Activated CD4-positive, alpha-beta T cell treated with anti-CD3 and anti-CD28 coated beads, Interleukin-10, Interleukin-2, amounts not matched to agents 100 ng/mL and 50 ng/mL, durations not matched to agents 16 hours and 8 hours (primary cell): ENCODE results near the gene ZC3H18.
"Not testable (repeated sequence)": the region's sequence is repeated elsewhere in the genome, so short reads cannot be mapped to it uniquely, and the experiment has no call there.

Experiments
- DNase-seq: peaks from one replicate; pipeline ENCODE4 v3.0.0-alpha.2; 2020

Gene ZC3H18

DNA sequence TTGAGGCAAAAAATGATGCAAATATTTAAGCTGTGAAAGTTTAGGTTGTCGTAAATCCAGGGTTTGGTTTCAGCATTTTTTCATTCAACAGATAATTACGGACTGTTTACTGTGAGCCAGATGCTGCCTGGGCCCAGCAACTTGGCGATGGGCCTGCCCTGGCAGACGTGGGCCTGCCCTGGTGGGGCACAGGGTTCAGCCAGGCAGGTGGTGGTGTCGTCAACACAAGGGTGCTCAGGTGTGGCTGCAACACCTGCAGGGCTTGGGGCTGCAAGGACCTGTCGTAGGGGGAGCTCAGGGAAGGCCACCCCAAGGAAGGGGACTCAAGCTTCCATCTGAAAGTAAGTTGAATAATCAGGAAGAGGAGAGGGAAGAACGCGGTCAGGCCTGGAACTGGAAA, 15.1 kb downstream of the ZC3H18 start:
- no peak for DNase-seq

DNA sequence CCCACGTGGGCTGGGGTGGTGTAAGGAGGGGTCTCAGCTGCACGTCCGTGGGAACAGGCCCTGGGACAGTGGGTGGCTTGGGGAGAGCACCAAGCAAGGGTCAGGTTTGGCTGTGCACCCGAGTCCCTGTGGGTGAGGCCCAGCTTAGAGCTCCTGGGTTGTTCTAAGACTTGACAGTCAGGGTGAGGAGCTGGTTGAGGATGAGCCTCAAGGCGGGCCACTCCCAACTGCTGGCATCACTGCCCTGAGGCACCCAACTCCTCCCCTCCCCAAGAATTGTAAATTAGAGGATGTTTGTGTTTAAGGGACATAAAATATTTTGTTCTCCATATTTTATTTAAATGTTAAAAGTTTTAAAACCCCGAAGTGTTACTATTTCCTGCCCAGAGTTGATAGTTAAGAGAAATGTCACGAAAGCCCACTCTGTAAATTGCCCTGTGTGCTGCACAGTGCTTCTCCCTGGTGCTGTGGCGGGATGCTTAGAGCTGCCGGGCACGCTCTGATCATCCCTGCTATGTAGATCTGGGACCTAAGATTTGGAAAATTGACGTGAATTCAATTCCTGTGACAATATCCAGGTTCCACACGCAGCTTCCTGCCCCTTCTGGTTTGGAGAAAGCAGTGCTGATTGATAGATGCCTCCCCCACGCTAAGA, 15.9 kb downstream of the ZC3H18 start:
- DNase-seq = no peak

DNA sequence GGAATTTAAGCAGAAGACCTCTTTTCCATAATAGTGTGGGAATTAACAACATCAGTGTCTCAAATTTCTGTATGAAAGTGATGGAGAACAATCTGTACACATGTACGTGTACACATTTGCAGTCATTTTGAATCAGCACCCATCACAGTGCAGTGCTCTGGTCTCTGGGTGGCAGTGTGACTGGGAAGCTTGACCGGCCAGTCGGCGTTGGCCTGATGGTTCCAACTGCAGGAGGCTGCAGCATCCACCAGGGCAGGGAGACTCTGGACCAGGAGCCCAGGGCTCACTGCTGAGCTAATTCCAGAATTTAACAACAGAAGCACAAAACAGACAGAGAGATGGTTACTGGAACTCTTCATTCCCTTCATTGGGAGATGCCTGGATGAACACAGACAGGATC, 17.9 kb downstream of the ZC3H18 start:
- no peak for DNase-seq

DNA sequence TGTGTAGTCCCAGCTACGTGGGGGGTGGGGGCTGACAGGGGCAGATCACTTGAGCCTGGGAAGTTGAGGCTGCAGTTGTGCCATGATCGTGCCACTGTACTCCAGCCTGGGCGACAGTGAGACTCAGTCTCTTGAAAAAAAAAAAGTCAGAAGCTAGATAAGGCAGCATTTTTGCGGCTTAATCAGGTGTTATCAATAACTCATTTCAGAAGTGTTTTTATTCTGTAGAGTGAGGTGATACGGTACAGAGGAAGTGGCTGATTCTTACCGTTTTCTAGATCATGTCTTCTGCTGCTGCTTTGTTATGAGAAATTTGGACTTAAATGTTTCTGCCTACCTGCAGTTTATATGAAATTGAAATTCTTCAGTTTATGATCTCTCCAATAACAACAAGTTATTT, 18.6 kb downstream of the ZC3H18 start:
- DNase-seq = peak; percentile 48

DNA sequence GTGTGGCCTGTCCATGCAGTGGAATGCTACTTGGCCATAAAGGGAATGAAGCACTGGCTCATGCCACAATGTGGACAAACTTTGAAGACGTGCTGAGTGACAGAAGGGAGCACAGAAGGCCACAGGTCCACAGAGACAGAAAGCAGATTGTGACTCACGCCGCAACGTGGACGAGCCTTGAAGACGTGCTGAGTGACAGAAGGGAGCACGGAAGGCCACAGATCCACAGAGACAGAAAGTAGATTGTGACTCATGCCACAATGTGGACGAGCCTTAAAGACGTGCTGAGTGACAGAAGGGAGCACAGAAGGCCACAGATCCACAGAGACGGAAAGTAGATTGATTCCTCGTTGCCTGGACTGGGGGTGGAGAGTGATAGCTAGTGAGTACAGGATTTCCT, 19.2 kb downstream of the ZC3H18 start:
- DNase-seq = peak; percentile 26

DNA sequence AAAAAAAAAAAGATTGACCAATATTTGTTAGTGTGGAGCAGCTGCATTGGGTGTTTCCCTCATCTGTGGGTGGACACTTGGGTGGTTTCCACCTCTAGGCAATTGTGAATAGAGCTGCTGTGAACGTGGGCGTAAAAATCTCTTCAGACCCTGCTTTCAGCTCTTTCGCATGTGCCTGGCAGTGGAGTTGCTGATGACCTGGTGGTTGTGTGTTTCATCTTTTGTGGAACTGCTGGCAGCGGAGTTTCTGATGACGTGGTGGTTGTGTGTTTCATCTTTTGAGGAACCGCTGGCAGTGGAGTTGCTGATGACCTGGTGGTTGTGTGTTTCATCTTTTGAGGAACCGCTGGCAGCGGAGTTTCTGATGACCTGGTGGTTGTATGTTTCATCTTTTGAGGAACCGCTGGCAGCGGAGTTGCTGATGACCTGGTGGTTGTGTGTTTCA, 21.4 kb downstream of the ZC3H18 start:
- DNase-seq = peak; percentile 72

DNA sequence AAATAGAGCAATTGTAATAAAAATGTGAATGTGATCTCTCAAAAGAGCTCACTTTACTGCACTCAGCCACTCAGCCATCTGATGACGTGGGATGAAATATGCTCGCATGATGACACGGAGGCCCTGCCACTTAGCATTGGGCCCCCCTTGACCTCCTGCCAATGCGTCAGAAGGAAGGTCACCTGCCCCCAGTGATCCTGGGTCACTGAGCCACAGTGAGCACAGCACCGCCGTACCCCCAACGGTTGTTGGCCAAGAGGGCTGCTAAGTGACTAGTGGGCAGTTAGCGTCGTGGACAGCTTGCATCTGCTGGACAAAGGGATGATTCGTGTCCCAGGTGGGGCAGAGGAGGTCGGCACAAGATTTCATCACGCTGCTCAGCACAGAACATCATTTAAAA, 22.9 kb downstream of the ZC3H18 start:
- DNase-seq = no peak

DNA sequence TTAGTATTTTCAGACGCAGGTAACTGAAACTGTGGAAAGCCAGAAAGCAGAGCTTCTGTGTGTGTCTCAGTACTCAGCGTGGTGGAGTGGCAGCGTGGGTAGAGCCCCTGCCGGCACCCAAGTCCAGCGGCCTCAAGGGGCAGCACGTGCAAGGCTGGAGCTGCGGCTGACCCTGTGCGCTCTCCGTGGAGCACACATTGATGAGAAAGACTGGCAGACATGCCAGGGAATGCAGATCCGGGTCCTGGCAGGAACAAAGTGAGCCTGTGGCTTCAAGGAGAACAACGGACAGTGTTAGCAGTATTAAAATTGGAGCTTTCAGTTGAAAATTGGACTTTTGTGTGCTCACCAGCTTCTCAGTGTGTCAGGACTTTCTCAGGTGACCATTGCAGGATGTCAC, 23.3 kb downstream of the ZC3H18 start:
- no peak for DNase-seq

DNA sequence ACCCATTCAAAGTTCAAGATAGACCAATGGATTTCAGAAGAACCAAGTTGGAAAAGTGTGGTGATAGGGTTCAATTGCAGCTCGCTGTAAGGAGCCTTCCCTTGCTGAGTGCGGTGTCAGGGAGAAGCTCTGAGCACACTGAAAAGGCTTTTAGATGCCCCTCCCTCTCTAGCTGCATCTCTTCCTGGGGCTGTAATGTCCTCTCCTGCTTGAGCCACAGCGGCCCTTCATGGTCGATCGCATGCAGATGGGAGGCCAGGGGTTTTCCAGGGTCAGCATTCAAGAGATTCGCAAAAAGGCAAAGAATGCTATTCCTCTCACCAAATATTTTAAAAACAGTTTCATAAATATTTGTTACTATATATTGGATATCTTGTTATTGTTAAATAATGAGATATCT, 23.7 kb downstream of the ZC3H18 start:
- DNase-seq = no peak

DNA sequence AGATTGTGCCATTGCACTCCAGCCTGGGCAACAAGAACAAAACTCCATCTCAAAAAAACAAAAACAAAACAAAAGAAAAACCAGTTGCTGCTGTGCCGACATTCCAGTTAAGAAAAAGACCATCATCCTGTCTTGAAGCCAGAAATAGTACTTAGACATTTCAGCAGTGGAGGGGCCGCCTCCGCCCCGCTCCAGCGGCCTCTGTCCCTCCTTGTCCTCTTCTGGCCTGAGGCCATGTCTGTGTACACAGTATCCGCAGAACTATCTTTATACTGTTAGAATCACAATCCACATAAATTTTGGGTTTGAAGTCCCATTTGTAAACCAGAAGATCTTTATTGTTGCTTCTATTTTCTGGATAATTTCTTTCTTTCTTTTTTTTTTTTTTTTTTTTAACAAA, 24.9 kb downstream of the ZC3H18 start:
- no peak for DNase-seq

DNA sequence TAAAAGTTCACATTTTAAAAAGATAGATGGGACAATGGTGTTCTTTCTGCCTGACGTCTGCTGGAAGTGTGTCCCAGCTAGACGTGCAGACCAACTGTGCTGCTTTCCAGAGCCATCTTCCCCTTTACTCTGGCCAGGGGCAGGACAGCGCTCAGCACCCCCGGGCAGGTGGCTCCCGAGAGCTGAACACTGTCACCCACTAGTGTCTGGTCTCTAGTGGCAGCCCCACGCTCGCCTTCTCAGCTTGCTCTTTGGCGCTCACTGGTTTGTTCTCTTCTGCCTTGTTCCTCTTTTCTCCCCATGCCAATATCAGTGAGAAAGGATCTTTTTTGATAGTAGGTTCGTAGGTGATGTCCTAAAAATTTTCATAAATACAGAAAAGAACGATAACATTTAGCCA, 25.7 kb downstream of the ZC3H18 start:
- no peak for DNase-seq

DNA sequence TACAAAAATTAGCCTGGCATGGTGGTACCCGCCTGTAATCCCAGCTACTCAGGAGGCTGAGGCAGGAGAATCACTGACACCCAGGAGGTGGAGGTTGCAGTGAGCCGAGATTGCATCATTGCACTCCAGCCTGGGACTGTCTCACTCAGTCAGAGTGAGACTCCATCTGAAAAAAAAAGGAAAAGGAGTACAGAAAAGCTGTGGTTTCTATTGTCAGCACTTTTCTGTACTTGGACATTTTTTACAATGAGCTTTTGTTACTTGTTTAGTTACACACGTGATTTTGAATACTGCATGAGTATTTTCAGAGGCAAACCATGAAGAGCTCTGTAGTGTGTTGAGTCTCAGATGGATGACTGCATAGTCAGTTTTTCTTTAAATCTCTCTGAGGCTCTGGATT, 26.3 kb downstream of the ZC3H18 start:
- peak; percentile 30 for DNase-seq

DNA sequence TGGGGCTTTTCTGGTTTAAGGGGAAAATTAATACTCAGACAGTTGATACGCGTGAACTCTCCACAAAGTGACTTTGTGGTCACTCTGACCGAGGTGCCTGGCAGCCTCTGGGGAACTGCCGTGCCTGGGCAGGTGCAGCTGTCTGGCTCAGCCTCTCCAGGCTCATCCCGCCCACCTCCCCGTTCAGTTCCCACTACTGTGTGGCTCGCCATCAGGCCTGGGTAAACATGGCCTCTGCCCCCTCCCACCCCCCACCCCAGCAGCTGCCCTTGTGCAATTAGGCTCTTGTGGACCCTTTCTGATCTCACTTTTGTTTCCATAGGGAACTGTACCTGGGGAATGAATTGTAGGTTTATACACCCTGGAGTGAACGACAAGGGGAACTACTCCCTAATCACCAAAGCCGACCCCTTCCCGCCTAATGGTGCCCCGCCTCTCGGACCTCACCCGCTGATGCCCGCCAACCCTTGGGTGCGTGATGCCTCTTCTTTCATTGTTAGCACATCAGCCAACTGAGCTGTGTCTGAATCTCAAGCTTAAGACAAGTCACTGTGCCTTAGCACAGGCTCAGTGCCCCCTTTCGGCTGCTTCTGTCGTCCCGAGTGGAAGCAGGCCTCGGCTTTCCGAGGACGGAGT, 27.8 kb downstream of the ZC3H18 start:
- DNase-seq = no peak

DNA sequence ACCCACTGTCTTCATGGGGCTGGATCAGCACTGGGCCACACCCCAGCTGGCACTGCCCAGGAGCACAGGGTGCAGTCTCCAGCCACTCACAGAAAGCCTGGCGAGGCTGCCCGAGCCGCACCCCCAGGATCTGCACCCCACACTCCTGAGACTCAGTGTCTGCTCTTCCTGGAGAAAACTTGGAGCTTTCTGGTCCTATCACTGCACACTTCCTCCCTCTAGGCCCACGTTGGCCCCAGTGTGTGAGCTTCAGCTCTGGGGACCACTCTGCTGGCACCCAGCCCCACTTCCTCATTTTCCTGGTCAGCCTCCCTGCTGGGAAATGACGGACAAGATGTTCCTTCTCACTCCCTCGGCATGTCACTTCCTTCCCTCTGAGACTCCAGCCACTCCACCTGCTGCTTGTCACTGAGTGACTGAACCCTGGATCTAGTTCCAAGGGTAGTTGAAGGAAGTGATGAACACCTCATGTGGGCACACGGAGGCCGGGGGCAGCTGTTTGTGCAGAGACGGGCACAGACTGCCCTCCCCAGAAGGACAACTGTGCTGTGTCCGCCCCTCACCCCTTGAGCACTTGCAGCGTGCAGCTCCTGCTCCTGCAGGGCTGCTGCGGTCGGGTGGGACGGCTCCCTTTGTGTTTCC, 29.0 kb downstream of the ZC3H18 start:
- DNase-seq = no peak

DNA sequence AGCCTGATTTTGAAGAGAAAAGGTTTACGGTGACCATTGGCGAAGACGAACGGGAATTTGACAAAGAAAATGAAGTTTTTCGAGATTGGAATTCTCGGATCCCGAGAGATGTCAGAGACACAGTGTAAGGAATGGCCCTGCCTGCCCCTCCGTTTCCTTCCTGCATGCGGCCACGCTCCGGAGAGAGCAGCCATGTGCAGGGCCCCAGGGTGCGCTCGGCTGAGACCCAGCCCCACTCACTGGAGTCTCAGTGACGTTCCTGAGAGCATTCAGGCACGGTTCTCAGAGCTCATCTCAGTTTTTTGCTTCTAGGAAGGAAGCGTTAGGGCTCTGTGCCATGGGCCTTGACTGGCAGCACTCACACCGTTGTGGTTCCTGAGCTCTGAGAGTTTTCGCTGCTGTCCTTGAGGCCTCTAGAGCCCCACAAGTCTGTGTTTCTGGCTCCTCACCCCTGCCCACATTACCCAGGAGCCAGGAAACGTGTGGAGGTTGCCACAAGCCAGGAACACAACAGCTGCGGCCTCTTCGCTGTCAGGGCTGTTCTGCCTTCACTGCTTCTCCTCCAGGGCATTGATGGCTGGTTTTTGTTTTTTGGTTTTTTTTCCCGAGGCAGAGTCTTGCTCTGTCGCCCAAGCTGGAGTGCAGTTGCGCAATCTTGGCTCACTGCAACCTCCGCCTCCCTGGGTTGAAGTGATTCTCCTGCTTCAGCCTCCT, 29.8 kb downstream of the ZC3H18 start:
- DNase-seq = no peak

DNA sequence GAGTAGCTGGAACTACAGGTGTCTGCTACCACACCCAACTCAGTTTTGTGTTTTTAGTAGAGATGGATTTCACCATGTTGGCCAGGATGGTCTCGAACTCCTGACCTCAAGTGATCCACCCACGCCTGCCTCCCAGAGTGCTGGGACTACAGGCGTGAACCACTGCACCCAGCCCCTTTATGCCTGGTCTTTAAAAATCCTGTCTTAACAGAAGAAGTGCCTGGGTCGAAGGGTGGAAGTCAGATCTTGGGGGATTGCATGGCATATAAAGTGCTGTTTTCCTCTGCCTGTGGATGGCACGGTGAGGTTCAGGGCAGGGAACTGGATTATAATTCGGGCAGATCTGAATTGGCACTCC, 30.3 kb downstream of the ZC3H18 start:
- DNase-seq = no peak

DNA sequence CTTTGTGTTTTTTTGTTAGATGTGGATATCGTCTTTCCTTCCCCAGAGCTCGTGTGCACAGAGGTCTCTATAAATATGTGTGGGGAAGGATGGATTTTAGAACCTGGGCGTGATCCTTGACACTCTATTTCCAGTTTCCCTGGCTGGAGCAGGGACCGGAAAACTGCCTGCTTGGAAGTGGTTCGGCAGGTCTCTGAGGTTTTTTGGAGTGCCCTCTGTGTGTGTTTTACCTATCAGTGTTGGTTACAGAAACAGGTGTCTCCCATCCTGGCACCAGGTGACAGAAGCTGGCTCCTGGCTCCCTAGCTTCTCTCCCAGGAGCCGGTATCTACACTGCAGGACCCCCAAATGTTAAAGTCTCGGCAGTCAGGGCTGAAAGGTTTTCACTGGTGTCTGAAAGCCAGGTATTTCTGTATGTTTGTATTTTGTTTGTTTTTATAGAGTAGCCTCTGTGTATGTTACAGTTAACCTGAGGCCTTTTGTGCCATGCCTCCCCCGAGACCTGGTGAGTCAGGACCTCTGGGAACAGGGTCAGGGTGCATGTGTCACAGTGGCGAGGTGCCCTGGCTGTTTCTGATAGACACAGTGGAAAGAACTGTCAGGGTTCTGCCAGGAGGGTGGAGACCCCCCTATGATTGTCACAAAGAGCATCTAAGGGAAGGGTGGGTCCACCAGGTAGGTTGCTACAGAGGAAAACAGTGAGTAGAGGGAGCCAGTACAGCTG, 31.3 kb downstream of the ZC3H18 start:
- DNase-seq = no peak

DNA sequence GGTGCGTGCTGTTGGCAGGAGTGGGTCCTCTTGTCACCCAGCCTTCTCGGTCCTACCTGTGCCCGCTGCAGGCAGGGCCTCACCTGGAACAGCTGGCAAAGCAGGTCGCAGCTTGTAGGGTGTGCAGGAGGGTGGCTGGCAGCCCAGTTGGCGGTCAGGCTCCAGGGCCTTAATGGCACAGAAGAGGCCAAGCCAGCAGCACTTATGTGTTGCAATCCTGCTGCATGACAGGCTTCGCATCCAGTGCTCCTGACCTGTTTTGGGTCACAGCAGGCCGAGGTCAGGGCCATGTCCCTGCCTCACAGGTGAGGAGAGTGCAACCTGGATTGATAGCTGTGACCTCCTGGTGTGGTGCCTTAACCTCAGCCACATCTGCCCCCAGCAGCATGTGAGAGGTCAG, 31.9 kb downstream of the ZC3H18 start:
- no peak for DNase-seq

DNA sequence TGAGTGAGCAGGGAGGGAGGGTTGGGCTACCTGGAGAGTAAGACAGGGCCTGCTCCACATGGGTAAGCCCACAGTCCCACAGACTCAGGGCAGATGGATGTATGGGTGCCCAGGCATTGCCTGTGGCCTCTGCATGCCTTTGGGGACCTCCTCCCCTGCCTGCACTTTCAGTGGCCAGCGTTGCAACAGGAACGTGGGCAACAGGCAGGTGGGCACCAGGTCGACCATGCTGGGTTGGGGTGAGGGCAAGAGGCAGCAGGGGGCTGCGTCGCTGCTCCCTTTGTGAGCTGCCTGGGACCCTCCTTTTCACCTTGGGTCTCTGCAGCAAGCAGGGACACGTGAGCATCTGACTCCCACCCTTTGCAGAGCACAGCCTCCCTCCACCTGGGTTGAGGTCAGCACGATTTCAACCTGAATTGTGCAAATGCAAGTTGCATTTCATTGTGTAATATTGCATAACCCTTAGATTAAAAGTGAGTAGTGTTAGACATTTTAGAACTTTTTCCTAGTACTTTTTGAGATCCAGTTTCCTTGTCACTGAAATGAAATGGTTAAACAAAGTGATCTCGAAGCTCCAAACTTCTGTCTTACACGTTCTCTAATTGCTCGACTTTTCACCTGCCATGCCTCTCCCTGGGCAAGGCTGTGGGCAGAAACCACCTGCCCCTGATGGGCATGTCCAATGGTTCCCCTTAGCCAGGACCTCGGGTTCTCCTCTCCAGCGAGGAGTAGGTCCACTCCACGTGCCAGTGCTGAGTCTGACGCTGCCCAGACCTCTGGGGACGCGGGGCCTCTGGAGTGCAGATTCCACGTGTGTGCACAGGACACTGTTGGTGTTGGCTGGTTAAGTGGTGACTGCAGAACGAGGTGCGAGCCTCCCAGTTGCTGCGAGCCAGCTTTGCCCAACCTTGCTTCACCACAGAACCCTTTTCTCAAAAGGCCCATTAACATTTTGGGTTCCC, 35.3 kb downstream of the ZC3H18 start:
- DNase-seq = no peak

DNA sequence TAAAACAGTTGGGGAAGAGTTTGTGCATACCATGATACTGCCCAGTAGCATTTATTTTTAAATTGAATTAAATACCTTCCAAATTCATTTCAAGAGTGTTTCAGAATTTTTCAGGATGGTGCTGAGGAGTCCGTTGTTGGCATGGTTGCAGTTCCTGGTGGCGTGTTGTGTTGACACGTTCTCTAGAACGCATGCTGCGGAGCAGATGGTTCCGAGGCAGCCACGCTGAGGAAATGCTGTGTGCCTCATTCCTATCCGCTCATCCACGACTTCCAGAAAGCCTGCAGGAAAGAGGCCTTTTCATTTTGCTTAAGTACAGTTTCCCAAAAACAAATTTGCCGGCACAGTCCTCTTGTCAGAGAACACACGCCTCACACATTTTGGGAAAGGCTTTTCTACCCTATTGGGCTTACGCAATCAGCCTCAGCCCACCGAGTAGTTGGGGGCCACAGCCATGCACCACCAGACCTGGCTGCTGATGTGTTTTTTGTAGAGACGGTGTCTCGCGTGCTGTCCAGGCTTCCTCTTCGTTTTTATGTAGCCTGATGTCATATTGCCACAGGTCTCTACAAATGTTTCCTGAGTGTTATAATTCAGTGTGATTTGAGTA, 36.0 kb downstream of the ZC3H18 start:
- no peak for DNase-seq

DNA sequence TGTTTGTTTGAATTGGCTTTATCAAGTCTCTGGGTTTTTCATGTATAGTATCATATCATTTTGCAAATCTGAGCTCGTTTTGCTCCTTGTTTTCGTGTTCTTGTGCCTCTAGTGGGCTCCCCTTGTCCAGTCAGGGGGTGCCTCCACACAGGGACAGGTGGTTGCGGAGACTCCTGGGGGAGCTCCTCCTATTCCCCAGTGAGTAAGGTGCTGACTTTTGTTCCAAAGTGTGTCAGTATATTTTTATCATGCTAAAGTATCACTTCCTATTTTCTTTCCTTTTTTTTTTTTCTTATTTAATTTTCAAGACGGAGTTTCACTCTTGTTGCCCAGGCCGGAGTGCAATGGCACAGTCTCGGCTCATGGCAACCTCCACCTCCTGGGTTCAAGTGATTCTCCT, 37.9 kb downstream of the ZC3H18 start:
- no peak for DNase-seq

DNA sequence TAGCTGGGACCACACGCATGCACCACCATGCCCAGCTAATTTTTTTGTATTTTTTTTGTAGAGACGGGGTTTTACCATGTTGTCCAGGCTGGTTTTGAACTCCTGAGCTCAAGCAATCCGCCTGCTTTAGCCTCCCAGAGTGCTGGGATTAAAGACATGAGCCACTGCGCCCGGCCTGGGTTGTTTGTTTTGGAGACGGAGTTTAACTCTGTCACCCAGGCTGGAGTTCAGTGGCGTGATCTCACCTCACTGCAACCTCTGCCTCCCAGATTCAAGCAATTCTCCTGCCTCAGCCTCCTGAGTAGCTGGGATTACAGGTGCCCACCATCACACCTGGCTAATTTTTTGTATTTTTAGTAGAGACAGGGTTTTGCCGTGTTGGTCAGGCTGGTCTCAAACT, 39.2 kb downstream of the ZC3H18 start:
- DNase-seq = not testable (repeated sequence)
